Measurements from ENCODE around the gene FSTL4. TPM values are rescaled to one million over a fixed set of nuclear protein-coding genes. Genes with fewer than 3 reads are reported as not detected.

FSTL4 gene
- total RNA-seq, 6 donors from 2014 or later = 0.49 to 4.6 (median 1.1) TPM

GRCh38 chr5:133246053-133246370, 366.3 kb downstream of the FSTL4 start:
- TF ChIP-seq EP300 (IDR thresholded peaks at IDR 0.05) (no peak), CTCF (IDR thresholded peaks at IDR 0.05) (no peak), POLR2A (IDR thresholded peaks at IDR 0.05) (no peak), POLR2AphosphoS5 (IDR thresholded peaks at IDR 0.05) (no peak)
- WGBS, 2 donors = 78 to 89% methylated on average over 11 to 12 of the region's 12 CpGs
- DNase-seq (no peak), ATAC-seq (ENCODE audit: low FRiP score in 2 of 2) (no peak)
- no peak overlapping the region for H3K4me3 ChIP-seq
- H3K27ac ChIP-seq = no peak overlapping the region
- H3K27me3 ChIP-seq = no peaks in the 10 kb centered on the region
- no peaks in the 10 kb centered on the region for H3K36me3 ChIP-seq
- peaks cover 0 to 20% (median 10%) of the 10 kb centered on the region in 4 donors for H3K4me1 ChIP-seq
- H3K9me3 ChIP-seq = no peaks in the 10 kb centered on the region

- H3K27me3 ChIP-seq = no peaks in the 10 kb centered on the region
- 77% methylated on average over 11 of the region's 11 CpGs for WGBS, 2 donors
- peaks cover 0 to 26% (median 12%) of the 10 kb centered on the region in 4 donors for H3K4me1 ChIP-seq
- TF ChIP-seq EP300 (IDR thresholded peaks at IDR 0.05) = no peak
- H3K9me3 ChIP-seq = no peaks in the 10 kb centered on the region
- no peak overlapping the region for H3K27ac ChIP-seq
- DNase-seq = peak in 1 of 2 donors; percentile 41
- H3K36me3 ChIP-seq = no peaks in the 10 kb centered on the region
- H3K4me3 ChIP-seq = no peak overlapping the region
- peak in 1 of 2 donors; percentile 23 for ATAC-seq (ENCODE audit: low FRiP score in 2 of 2)
These were observed 366.9 kb downstream of the FSTL4 start for GRCh38 chr5:133245191-133246052.

- Histone ChIP-seq H3K4me1 (peaks cover 0 to 26% (median 12%) of the 10 kb centered on the region in 4 donors), H3K36me3 (no peaks in the 10 kb centered on the region), H3K27ac (no peak overlapping the region), H3K4me3 (no peak overlapping the region), H3K9me3 (no peaks in the 10 kb centered on the region), H3K27me3 (no peaks in the 10 kb centered on the region)
- 30 to 48% methylated on average over 2 to 7 of the region's 7 CpGs for WGBS, 2 donors
- ATAC-seq (ENCODE audit: low FRiP score in 2 of 2) (no peak), DNase-seq (no peak)
- TF ChIP-seq CTCF (IDR thresholded peaks at IDR 0.05) (no peak), EP300 (IDR thresholded peaks at IDR 0.05) (no peak), POLR2AphosphoS5 (IDR thresholded peaks at IDR 0.05) (no peak), POLR2A (IDR thresholded peaks at IDR 0.05) (no peak)
These were observed 368.1 kb downstream of the FSTL4 start for GRCh38 chr5:133244242-133244641.

DNA sequence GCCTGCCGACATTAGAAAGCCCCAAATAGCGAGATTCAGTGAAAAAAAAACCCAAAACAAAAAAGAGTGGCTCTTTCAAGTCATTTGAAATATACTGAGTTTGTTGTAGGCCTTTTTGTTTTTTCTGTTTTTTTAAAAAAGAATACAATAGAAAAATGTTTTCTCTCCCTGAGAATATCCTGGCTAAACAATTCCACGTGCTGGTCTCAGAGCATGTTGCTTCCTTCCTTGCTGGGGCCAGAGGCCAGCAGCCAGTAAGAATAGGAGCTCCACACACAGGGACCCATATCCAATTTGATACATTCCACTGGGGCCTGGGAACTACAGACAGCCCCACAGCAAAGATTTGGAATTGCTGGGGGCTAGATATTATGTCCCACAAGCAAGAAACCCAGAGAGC, 369.1 kb downstream of the FSTL4 start:
- ATAC-seq (ENCODE audit: low FRiP score in 2 of 2) = no peak
- Histone ChIP-seq H3K27me3 (no peaks in the 10 kb centered on the region), H3K9me3 (no peaks in the 10 kb centered on the region), H3K36me3 (no peaks in the 10 kb centered on the region), H3K27ac (no peak overlapping the region), H3K4me1 (peaks cover 0 to 26% (median 12%) of the 10 kb centered on the region in 4 donors), H3K4me3 (no peak overlapping the region)
- no peak for DNase-seq
- TF ChIP-seq POLR2A (IDR thresholded peaks at IDR 0.05) (no peak), POLR2AphosphoS5 (IDR thresholded peaks at IDR 0.05) (no peak), CTCF (IDR thresholded peaks at IDR 0.05) (no peak), EP300 (IDR thresholded peaks at IDR 0.05) (no peak)
- 80 to 91% methylated on average over 3 of the region's 3 CpGs for WGBS, 2 donors

- WGBS, 2 donors = 79 to 92% methylated on average over 2 to 4 of the region's 4 CpGs
- ATAC-seq (ENCODE audit: low FRiP score in 2 of 2) (no peak), DNase-seq (no peak)
- Histone ChIP-seq H3K36me3 (no peaks in the 10 kb centered on the region), H3K27me3 (no peaks in the 10 kb centered on the region), H3K27ac (no peak overlapping the region), H3K9me3 (no peaks in the 10 kb centered on the region), H3K4me1 (peaks cover 0 to 26% (median 12%) of the 10 kb centered on the region in 4 donors), H3K4me3 (no peak overlapping the region)
- TF ChIP-seq POLR2AphosphoS5 (IDR thresholded peaks at IDR 0.05) = no peak
These were observed 370.0 kb downstream of the FSTL4 start for GRCh38 chr5:133242221-133242835.

Measured in upper lobe of left lung (tissue), 6 donors.